Ishikawa (cell line): ENCODE measurements around the gene PHLDA3.

Source experiments
- EP300 ChIP-seq: IDR thresholded peaks from 2 replicates; pipeline ENCODE4 v1.6.1; 2012; ENCODE audit warnings: borderline replicate concordance
- TF ChIP-seq, protein P1 (sequence below): IDR thresholded peaks from 2 replicates; pipeline ENCODE4 v1.6.1; 2012

DNA sequence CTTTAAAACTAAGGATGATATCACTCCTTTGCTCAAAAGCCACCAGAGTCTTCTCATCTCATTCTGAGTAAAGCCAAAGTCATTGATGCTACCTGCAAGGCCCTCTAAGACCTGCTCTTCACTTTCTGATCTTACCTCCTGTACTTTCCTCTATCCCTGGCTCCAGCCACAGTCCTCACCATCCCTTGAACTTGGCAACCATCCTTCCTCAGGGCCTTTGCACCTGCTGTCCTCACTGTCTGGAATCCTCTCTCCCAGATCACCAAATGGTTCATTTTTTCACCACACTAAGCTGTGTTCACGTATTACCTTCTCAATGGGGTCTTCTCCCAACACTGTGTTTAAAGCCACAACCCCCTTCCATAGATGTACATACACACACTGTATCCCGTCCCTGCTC lies 4.3 kb upstream of the PHLDA3 start:
- TF ChIP-seq EP300 = no peak
- TF ChIP-seq, protein P1, sequence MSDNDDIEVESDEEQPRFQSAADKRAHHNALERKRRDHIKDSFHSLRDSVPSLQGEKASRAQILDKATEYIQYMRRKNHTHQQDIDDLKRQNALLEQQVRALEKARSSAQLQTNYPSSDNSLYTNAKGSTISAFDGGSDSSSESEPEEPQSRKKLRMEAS = no peak
